OCI-LY3 (cell line): ENCODE data around the gene GCM1.

Experiments used
- H2AFZ ChIP-seq: fragments of 200-600, 300-600 bp; shearing (Covaris generic); 2 replicates; pipeline ENCODE4 v1.6.0; 2014; ENCODE audit warnings: antibody characterized with exemption, low read depth, low read length
- H3K27ac ChIP-seq: fragments of 200-600, 300-600 bp; sonication (generic); 2 replicates; pipeline ENCODE4 v1.5.1; 2014; ENCODE audit warnings: mild to moderate bottlenecking, low read length, moderate library complexity, mixed read lengths
- H3K27me3 ChIP-seq: fragments of 200-600, 300-600 bp; sonication (generic); 2 replicates; pipeline ENCODE4 v1.6.1; 2014; ENCODE audit warnings: low read depth, low read length, mixed read lengths
- H3K36me3 ChIP-seq: fragments of 200-600, 300-600 bp; sonication (generic); replicated peaks from 2 replicates; pipeline ENCODE3; 2014; ENCODE audit warnings: low read depth, low read length, mixed read lengths
- H3K4me1 ChIP-seq: fragments of 300-600, 200-600 bp; sonication (generic); 2 replicates; pipeline ENCODE4 v1.6.1; 2014; ENCODE audit warnings: low read length, mixed read lengths
- H3K4me2 ChIP-seq: fragments of 200-600, 300-600 bp; sonication (generic); 2 replicates; pipeline ENCODE4 v1.6.1; 2014; ENCODE audit warnings: low read length, mixed read lengths
- H3K4me3 ChIP-seq: fragments of 300-600, 200-600 bp; sonication (generic); 2 replicates; pipeline ENCODE4 v1.5.1; 2014; ENCODE audit warnings: antibody characterized with exemption, mild to moderate bottlenecking, low read length, moderate library complexity
- H3K79me2 ChIP-seq: fragments of 300-600, 200-600 bp; shearing (Covaris generic); 2 replicates; pipeline ENCODE4 v1.6.1; 2014; ENCODE audit warnings: mild to moderate bottlenecking, low read length, mixed read lengths
- H3K9ac ChIP-seq: fragments of 300-600, 200-600 bp; shearing (Covaris generic); 2 replicates; pipeline ENCODE4 v1.6.0; 2014; ENCODE audit warnings: mild to moderate bottlenecking, low read length, moderate library complexity
- H3K9me3 ChIP-seq: fragments of 200-600, 300-600 bp; shearing (Covaris generic); 2 replicates; pipeline ENCODE4 v1.6.1; 2014; ENCODE audit warnings: low read length, mixed read lengths; ENCODE audit not compliant: insufficient read depth
- H4K20me1 ChIP-seq: fragments of 200-600, 300-600 bp; sonication (generic); 2 replicates; pipeline ENCODE4 v1.6.1; 2016; ENCODE audit warnings: low read length, mixed read lengths; ENCODE audit not compliant: insufficient read depth
- CTCF ChIP-seq: fragments of 200-600, 300-600 bp; sonication (generic); IDR thresholded peaks from 2 replicates; pipeline ENCODE4 v1.5.1; 2014; ENCODE audit warnings: antibody characterized with exemption, low read length, low read depth
- EZH2phosphoT487 ChIP-seq: fragments of 200-600 bp; shearing (Covaris generic); IDR thresholded peaks from 2 replicates; pipeline ENCODE4 v1.6.1; 2018; ENCODE audit warnings: antibody characterized with exemption, mixed run types, low read depth

GCM1 gene

GRCh38 chr6:53152576-53152975, 3.9 kb upstream of the GCM1 start:
- Histone ChIP-seq H3K4me3 (no peak overlapping the region), H3K36me3 (no peaks in the 10 kb centered on the region), H3K79me2 (no peaks in the 10 kb centered on the region), H3K4me2 (no peak overlapping the region), H4K20me1 (no peaks in the 10 kb centered on the region), H3K9ac (no peak overlapping the region), H2AFZ (no peak overlapping the region), H3K4me1 (no peaks in the 10 kb centered on the region), H3K27me3 (peaks cover 9% of the 10 kb centered on the region; the same call in 1 of the 2 replicates), H3K27ac (no peak overlapping the region), H3K9me3 (no peaks in the 10 kb centered on the region)
- TF ChIP-seq CTCF: no peak
- no peak for TF ChIP-seq EZH2phosphoT487

- TF ChIP-seq CTCF: peak; percentile 63
- no peak for TF ChIP-seq EZH2phosphoT487
- Histone ChIP-seq H3K27me3 (peaks cover 9% of the 10 kb centered on the region; the same call in 1 of the 2 replicates), H3K9me3 (no peaks in the 10 kb centered on the region), H3K4me3 (no peak overlapping the region), H3K9ac (no peak overlapping the region), H2AFZ (no peak overlapping the region), H3K4me1 (no peaks in the 10 kb centered on the region), H4K20me1 (no peaks in the 10 kb centered on the region), H3K36me3 (no peaks in the 10 kb centered on the region), H3K27ac (no peak overlapping the region), H3K79me2 (no peaks in the 10 kb centered on the region), H3K4me2 (no peak overlapping the region)
Measured at GRCh38 chr6:53151676-53152075, 3.0 kb upstream of the GCM1 start.

GRCh38 chr6:53144802-53145201, 3.8 kb downstream of the GCM1 start:
- H3K4me1 ChIP-seq: peaks cover 12% of the 10 kb centered on the region
- H2AFZ ChIP-seq: no peak overlapping the region
- no peak overlapping the region for H3K9ac ChIP-seq
- H3K9me3 ChIP-seq: no peaks in the 10 kb centered on the region
- no peak overlapping the region for H3K4me2 ChIP-seq
- TF ChIP-seq EZH2phosphoT487: no peak
- no peak for TF ChIP-seq CTCF
- no peak overlapping the region for H3K27ac ChIP-seq
- H4K20me1 ChIP-seq: no peaks in the 10 kb centered on the region
- no peaks in the 10 kb centered on the region for H3K36me3 ChIP-seq
- H3K4me3 ChIP-seq: no peak overlapping the region
- H3K27me3 ChIP-seq: peaks cover 15% of the 10 kb centered on the region
- no peaks in the 10 kb centered on the region for H3K79me2 ChIP-seq

GRCh38 chr6:53143710-53144109, 4.9 kb downstream of the GCM1 start:
- no peak for TF ChIP-seq CTCF
- TF ChIP-seq EZH2phosphoT487: no peak
- H3K9me3 ChIP-seq: no peaks in the 10 kb centered on the region

More at GRCh38 chr6:53143710-53144109, 4.9 kb downstream of the GCM1 start:
- H3K4me2 ChIP-seq: no peak overlapping the region
- H3K4me3 ChIP-seq: no peak overlapping the region
- H2AFZ ChIP-seq: no peak overlapping the region
- no peaks in the 10 kb centered on the region for H3K79me2 ChIP-seq
- no peak overlapping the region for H3K9ac ChIP-seq
- peaks cover 14% of the 10 kb centered on the region for H3K27me3 ChIP-seq
- no peaks in the 10 kb centered on the region for H4K20me1 ChIP-seq
- no peaks in the 10 kb centered on the region for H3K36me3 ChIP-seq
- H3K4me1 ChIP-seq: peaks cover 18% of the 10 kb centered on the region
- no peak overlapping the region for H3K27ac ChIP-seq
